Left ventricle myocardium superior (tissue), 1 donor: ENCODE data around the gene EPHA1. TPM values are rescaled to one million over a fixed set of nuclear protein-coding genes. Genes with fewer than 3 reads are reported as not detected.

Experiments used
- ATAC-seq: fragments of 200-7000 bp; cut with Tn5 transposase; one replicate; pipeline ENCODE4 v1.9.1; 2020; ENCODE audit warnings: mild to moderate bottlenecking, moderate library complexity
- DNase-seq: peaks from one replicate; pipeline ENCODE4 v3.0.0-alpha.2; 2020
- intact Hi-C: fragments of 100-400 bp; cut with micrococcal nuclease; formaldehyde crosslinking; loops from one replicate; pipeline ENCODE4 v1.11.0; 2022
- total RNA-seq: library from RNA; stranded (reverse); fragmentation: NEBNext Ultra II Directional; extraction: Animal tissue kit (Norgen Biotek cat#: 25700); gene quantifications from one replicate; pipeline ENCODE4 v1.2.1, GENCODE V29; 2021
- donor health status: DM: no; HTN: yes; CAD: no; lungs with severe emphysema.

EPHA1 gene
- total RNA-seq, 1 donor from 2014 or later = not detected

GRCh38 chr7:143360788-143361551 lies 47.7 kb downstream of the EPHA1 start:
- intact Hi-C loops = no loop called here
- DNase-seq (no peak), ATAC-seq (no peak)

- intact Hi-C loops = no loop called here
- ATAC-seq (no peak), DNase-seq (no peak)
These were observed 48.8 kb downstream of the EPHA1 start for GRCh38 chr7:143359771-143360353.

- DNase-seq (no peak), ATAC-seq (no peak)
- intact Hi-C loops = no loop called here
These were observed 50.0 kb downstream of the EPHA1 start for GRCh38 chr7:143358626-143359025.

GRCh38 chr7:143356414-143357050 lies 52.1 kb downstream of the EPHA1 start:
- ATAC-seq = no peak
- intact Hi-C loops = no loop called here
- DNase-seq = no peak

GRCh38 chr7:143355450-143356385 lies 52.9 kb downstream of the EPHA1 start:
- ATAC-seq (no peak), DNase-seq (no peak)
- intact Hi-C loops = no loop called here

- intact Hi-C loops = no loop called here
- DNase-seq (no peak), ATAC-seq (no peak)
These were observed 53.7 kb downstream of the EPHA1 start for GRCh38 chr7:143354965-143355364.

GRCh38 chr7:143354376-143354775 lies 54.3 kb downstream of the EPHA1 start:
- intact Hi-C loops = no loop called here
- DNase-seq = no peak
- ATAC-seq = no peak

GRCh38 chr7:143352531-143353002 lies 56.1 kb downstream of the EPHA1 start:
- no peak for DNase-seq
- intact Hi-C loops = no loop called here
- no peak for ATAC-seq

GRCh38 chr7:143351574-143351973 lies 57.1 kb downstream of the EPHA1 start:
- no peak for DNase-seq

GRCh38 chr7:143351060-143351459 lies 57.6 kb downstream of the EPHA1 start:
- intact Hi-C loops = no loop called here
- no peak for ATAC-seq
- DNase-seq = no peak

More at GRCh38 chr7:143351574-143351973, 57.1 kb downstream of the EPHA1 start:
- intact Hi-C loops = no loop called here
- ATAC-seq = no peak

- no peak for DNase-seq
- intact Hi-C loops = no loop called here
- ATAC-seq = no peak
These were observed 60.7 kb downstream of the EPHA1 start for GRCh38 chr7:143347950-143348349.

- ATAC-seq (no peak), DNase-seq (no peak)
- intact Hi-C loops = no loop called here
These were observed 62.6 kb downstream of the EPHA1 start for GRCh38 chr7:143346018-143346417.

GRCh38 chr7:143345428-143345900 lies 63.2 kb downstream of the EPHA1 start:
- intact Hi-C loops = no loop called here
- DNase-seq (peak; percentile 63), ATAC-seq (peak; percentile 72)

- no peak for DNase-seq
- ATAC-seq = no peak
- intact Hi-C loops = no loop called here
These were observed 65.1 kb downstream of the EPHA1 start for GRCh38 chr7:143343596-143343995.

- DNase-seq = no peak
- intact Hi-C loops = no loop called here
- ATAC-seq = no peak
These were observed 66.8 kb downstream of the EPHA1 start for GRCh38 chr7:143341842-143342241.
